GM21381 (cell line): ENCODE measurements around the gene UMODL1.

ENCODE experiments used
- ATAC-seq: cut with Tn5 transposase; IDR thresholded peaks from one replicate; pipeline ENCODE4 v1.9.1; 2021; ENCODE audit warnings: mild to moderate bottlenecking, moderate library complexity; ENCODE audit not compliant: unreplicated experiment

UMODL1 gene

DNA sequence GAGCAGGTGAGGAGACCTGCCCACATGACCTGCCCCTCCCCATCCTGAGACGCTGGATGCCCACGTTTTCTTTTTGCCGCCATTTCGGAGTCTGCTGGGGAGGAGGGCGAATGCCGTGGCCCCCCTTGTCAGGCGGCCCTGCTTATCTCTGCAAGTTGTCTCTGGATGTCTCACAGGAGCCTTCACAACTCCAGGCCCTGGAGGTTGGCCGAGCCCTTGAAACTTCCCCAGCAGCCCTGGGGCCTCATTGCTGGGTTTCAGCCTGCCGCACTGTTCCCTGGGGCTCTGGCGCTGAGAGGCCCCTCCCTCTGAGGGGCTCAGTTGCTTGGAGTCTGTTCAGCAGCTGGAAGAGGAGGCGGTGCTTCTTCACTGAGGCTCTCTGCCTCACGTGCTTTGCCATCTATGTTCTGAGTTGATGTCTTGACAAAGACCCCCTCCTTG lies 31.2 kb upstream of the UMODL1 start:
- no peak for ATAC-seq

GRCh38 chr21:42040411-42041180 lies 30.5 kb upstream of the UMODL1 start:
- no peak for ATAC-seq

DNA sequence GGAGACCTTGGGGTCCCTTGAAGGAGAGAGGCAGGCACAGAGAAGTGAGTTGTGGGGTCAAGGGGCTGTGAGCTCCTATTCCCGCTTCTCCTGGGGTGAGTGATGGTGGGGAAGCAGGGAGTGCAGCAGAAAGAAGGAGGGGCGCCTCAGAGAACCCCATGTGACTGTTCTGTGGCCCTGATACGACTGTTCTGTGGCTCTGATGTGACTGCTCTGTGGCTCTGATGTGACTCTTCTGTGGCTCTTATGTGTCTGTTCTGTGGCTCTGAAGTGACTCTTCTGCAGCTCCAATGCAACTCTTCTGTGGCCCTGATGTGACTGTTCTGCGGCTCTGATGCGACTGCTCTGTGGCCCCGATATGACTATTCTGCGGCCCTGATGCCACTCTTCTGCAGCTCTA lies 29.9 kb upstream of the UMODL1 start:
- ATAC-seq = no peak

DNA sequence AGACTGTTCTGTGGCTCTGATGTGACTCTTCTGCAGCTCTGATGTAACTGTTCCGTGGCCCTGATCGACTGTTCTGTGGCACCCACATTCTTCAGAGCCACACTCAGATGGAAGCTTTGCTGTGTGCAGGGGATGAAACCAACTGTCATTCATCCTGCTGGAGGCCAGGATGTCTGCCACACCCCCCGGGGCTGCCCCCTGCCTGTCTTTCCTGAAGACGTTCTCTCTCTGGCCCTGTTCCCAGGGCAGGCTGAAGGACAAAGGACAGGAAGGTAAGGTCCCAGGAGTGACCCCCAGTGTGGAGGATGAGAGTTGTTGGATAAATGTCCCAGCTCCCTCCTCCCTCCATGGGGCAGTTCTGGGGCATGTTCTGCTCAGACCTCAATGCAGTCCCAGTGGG lies 29.4 kb upstream of the UMODL1 start:
- no peak for ATAC-seq

- no peak for ATAC-seq
Observed at GRCh38 chr21:42042651-42043050, 28.5 kb upstream of the UMODL1 start.

- no peak for ATAC-seq
Observed at GRCh38 chr21:42043201-42043895, 27.8 kb upstream of the UMODL1 start.

- ATAC-seq = no peak
Observed at GRCh38 chr21:42043961-42044360, 27.2 kb upstream of the UMODL1 start.

GRCh38 chr21:42044871-42045495 lies 26.1 kb upstream of the UMODL1 start:
- no peak for ATAC-seq

DNA sequence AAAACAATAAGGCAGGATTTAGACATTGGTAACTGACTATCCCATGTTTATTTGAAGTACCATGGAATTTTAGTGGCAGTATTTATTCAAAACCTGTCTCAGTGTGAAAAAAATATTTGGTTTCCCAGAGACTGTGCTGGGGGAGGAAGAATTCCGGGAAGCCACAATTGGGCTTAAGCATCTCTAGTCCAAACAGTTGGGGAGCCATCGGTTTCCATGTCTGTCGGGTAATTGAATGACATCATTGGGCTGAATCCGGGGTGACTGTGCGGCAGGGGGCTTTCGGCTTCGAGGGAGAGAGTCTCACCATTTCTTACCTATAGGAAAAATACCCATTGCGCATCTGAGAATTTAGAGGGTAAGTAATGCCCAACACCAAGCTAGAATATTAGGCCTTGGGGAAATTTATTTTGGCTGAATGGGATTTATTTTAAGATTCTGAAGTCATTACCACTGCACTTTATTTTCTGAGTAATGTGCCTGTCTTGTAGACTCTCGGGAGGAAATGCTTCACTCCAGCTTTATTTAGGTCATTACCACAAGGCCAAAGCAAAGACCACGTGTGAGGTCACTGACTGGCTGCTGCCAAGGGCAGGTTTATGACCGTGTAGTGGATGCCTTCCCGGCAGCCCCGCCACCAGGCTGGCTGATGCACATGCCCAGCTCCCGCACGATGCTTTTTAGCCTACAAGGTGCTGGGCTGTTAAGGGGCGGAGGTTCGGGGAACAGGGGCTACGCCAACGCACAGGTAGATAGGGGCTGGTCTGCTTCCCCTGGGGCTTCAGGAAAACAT lies 23.1 kb upstream of the UMODL1 start:
- no peak for ATAC-seq

- ATAC-seq = no peak
Observed at GRCh38 chr21:42048870-42049577, 22.1 kb upstream of the UMODL1 start.

DNA sequence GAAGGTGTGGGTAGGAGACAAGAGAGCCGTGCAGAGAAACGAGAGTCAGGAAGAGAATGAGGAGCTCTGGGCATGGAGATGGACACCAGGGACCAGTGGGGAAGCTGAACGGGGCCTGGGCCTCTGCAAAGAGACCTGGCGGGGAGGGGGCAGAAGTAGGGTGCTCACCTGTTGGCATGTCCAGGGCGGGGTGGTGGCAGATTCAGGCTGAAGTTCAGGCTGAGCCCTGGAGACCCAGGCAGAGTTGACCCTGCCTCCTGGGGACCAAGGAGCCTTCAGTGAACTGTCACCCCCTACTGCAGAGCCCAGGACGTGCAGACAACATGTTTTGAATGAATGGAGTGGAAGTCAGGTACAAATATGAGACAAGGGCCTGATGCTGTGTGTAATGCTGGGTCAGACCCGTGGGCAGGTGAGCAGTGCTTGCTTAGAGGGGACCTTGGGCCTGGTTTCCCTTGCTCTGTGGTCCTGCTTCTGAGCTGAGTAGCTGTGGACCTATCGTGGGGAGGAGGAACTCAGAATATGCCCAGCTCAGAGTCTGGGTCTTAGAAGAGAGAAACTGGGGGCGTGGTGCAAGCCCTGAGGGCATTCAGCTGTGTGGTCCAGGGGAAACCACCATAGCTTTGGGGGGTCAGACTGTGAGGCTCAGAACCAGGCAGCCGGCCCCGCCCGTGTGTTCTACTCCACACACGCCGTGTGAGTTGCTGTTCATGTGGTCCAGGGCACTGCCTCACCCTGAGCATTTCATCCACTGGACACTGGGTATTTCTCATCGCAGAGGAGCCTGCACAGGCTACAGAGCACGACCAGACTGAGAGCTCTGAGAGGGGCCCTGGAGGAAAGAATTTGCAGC lies 21.3 kb upstream of the UMODL1 start:
- no peak for ATAC-seq

GRCh38 chr21:42051788-42052187 lies 19.3 kb upstream of the UMODL1 start:
- ATAC-seq = no peak

- no peak for ATAC-seq
Observed at GRCh38 chr21:42055425-42055824, 15.7 kb upstream of the UMODL1 start.

DNA sequence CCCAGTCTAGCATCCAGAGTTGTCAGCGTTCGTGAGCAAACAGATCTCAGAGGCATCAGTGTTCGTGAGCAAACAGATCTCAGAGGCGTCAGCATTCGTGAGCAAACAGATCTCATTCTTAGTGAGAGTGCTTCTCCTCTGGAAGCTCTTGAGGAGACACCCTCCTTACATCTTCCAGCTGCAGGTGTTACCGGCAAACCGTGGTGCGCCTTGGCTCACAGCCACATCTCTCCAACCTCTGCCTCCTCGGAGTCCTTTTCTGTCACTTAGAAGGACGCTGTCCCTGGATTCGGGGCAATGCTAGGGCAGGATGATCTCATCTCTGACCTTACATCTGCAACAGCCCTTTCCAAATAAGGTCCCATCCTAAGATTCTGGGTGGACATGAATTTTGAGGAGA lies 14.6 kb upstream of the UMODL1 start:
- no peak for ATAC-seq

- ATAC-seq = no peak
Observed at GRCh38 chr21:42056996-42057689, 14.0 kb upstream of the UMODL1 start.

DNA sequence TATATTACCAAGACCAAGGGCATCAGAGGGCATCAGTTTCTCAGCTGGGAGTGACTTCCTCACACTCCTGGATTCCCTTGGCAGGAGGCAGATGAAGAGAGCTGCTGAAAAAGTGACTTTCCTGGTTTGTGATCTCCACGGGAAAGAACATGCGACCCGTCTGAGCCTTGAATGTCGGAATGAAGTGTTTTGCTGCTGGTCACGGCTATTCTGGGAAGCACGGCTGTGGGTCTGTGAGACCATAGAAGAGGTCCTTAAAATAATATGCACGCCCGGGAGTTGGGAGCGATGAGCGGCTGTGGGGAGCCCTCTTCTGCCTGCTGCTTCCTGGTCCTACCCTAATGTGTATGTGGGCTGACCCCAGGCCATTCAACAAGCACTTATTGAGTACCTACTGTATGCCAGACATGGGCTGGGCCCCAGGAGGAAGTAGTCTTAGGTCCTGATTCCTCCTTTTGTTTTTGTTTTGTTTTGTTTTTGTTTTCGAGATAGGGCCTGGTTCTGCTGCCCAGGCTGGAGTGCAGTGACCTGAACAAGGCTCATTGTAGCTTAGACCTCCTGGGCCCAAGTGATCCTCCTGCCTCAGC lies 13.2 kb upstream of the UMODL1 start:
- no peak for ATAC-seq

GRCh38 chr21:42058631-42059111 lies 12.4 kb upstream of the UMODL1 start:
- ATAC-seq = no peak

GRCh38 chr21:42059141-42059540 lies 12.0 kb upstream of the UMODL1 start:
- no peak for ATAC-seq

GRCh38 chr21:42059721-42060120 lies 11.4 kb upstream of the UMODL1 start:
- no peak for ATAC-seq
